ENCODE data around the gene SLC10A3. TPM values are rescaled to one million over a fixed set of nuclear protein-coding genes. Genes with fewer than 3 reads are reported as not detected.
A peak's percentile ranks its signal among the peaks of the same experiment; 100 is the strongest.

The SLC10A3 gene
- total and polyA plus RNA-seq, 2 of the 13 experiments (the other 11 are each of a cell fraction or from before 2014, with no cell fraction given): 10.1 to 11.5 TPM

GRCh38 chrX:154515966-154516655, 25.7 kb upstream of the SLC10A3 start, which contains the start of gene FAM3A (continued):
- TF ChIP-seq ZNF646 (CRISPR knock-in tag; IDR thresholded peaks at IDR 0.05) (no peak), ZNF749 (CRISPR knock-in tag; IDR thresholded peaks at IDR 0.05; ENCODE audit: borderline replicate concordance) (0 out of 2 replicates have a peak, but pooled peaks have one; percentile 27), POLR2AphosphoS5 (IDR thresholded peaks at IDR 0.05; ENCODE audit: low read depth, low read length) (peak; percentile 82), SYNCRIP (IDR thresholded peaks at IDR 0.05; ENCODE audit: insufficient read depth, low read depth, low read length) (no peak), SAP130 (CRISPR knock-in tag; IDR thresholded peaks at IDR 0.05; ENCODE audit: low read depth) (peak; percentile 41), SPEN (CRISPR knock-in tag; IDR thresholded peaks at IDR 0.05; ENCODE audit: low read depth) (peak; percentile 33; the same call in 1 of the 2 replicates), ZNF3 (CRISPR knock-in tag; IDR thresholded peaks at IDR 0.05) (no peak), POGZ (CRISPR knock-in tag; IDR thresholded peaks at IDR 0.05) (no peak), ZNF513 (CRISPR knock-in tag; conservative IDR thresholded peaks at IDR 0.05) (no peak), CREB3 (CRISPR knock-in tag; IDR thresholded peaks at IDR 0.05) (no peak), MED1 (CRISPR knock-in tag; IDR thresholded peaks at IDR 0.05) (no peak), NCOA5 (CRISPR knock-in tag; IDR thresholded peaks at IDR 0.05) (no peak), CEBPG (CRISPR knock-in tag; IDR thresholded peaks at IDR 0.05) (no peak), MYPOP (CRISPR knock-in tag; IDR thresholded peaks at IDR 0.05) (0 out of 2 replicates have a peak, but pooled peaks have one; percentile 20), ZFY (CRISPR knock-in tag; IDR thresholded peaks at IDR 0.05) (peak; percentile 89), ZIK1 (CRISPR knock-in tag; IDR thresholded peaks at IDR 0.05; ENCODE audit: borderline replicate concordance, low read depth) (no peak), SP4 (CRISPR knock-in tag; IDR thresholded peaks at IDR 0.05) (peak; percentile 89), HOXA3 (CRISPR knock-in tag; IDR thresholded peaks at IDR 0.05) (peak; percentile 72), GLMP (CRISPR knock-in tag; IDR thresholded peaks at IDR 0.05; ENCODE audit: borderline replicate concordance) (no peak)

Data from HepG2 (cell line).